ENCODE results near the gene SLC35E2B.
"Not testable (repeated sequence)": the region's sequence is repeated elsewhere in the genome, so short reads cannot be mapped to it uniquely, and the experiment has no call there.

Gene SLC35E2B

GRCh38 chr1:1671365-1672119 lies 21.1 kb downstream of the SLC35E2B start:
- Histone ChIP-seq H3K4me3 (no peak overlapping the region), H3K27ac (no peak overlapping the region), H3K9ac (ENCODE audit: insufficient read length) (no peak overlapping the region), H3K9me3 (ENCODE audit: low read depth, low read length) (no peaks in the 10 kb centered on the region), H3K36me3 (ENCODE audit: insufficient read depth, low read length) (peaks cover 10% of the 10 kb centered on the region; the same call in 1 of the 2 replicates)
- no peak for TF ChIP-seq FOXP2 (optimal IDR thresholded peaks at IDR 0.05; ENCODE audit: control extremely low read depth, extremely low read length, insufficient read depth)
- TF ChIP-seq EZH2 (IDR thresholded peaks at IDR 0.05) = no peak
- no peak for TF ChIP-seq POLR2AphosphoS5 (IDR thresholded peaks at IDR 0.05; ENCODE audit: borderline replicate concordance, low read depth, low read length)
- DNase-seq (ENCODE audit: low read depth, low spot score) = no peak

- no peak for TF ChIP-seq POLR2AphosphoS5 (IDR thresholded peaks at IDR 0.05; ENCODE audit: borderline replicate concordance, low read depth, low read length)
- no peak for TF ChIP-seq EZH2 (IDR thresholded peaks at IDR 0.05)
- TF ChIP-seq FOXP2 (optimal IDR thresholded peaks at IDR 0.05; ENCODE audit: control extremely low read depth, extremely low read length, insufficient read depth) = no peak
- Histone ChIP-seq H3K9ac (ENCODE audit: insufficient read length) (no peak overlapping the region), H3K27ac (no peak overlapping the region), H3K9me3 (ENCODE audit: low read depth, low read length) (no peaks in the 10 kb centered on the region), H3K4me3 (no peak overlapping the region), H3K36me3 (ENCODE audit: insufficient read depth, low read length) (peaks cover 17% of the 10 kb centered on the region; the same call in 1 of the 2 replicates)
- no peak for DNase-seq (ENCODE audit: low read depth, low spot score)
Measured at GRCh38 chr1:1670866-1671265, 21.7 kb downstream of the SLC35E2B start.

- DNase-seq (ENCODE audit: low read depth, low spot score) = no peak
- no peak overlapping the region for H3K4me3 ChIP-seq
- TF ChIP-seq EZH2 (IDR thresholded peaks at IDR 0.05) (no peak), POLR2AphosphoS5 (IDR thresholded peaks at IDR 0.05; ENCODE audit: borderline replicate concordance, low read depth, low read length) (no peak), FOXP2 (optimal IDR thresholded peaks at IDR 0.05; ENCODE audit: control extremely low read depth, extremely low read length, insufficient read depth) (no peak)
- H3K9ac ChIP-seq (ENCODE audit: insufficient read length) = no peak overlapping the region
- no peak overlapping the region for H3K27ac ChIP-seq
- H3K36me3 ChIP-seq (ENCODE audit: insufficient read depth, low read length) = peaks cover 26% of the 10 kb centered on the region; the same call in 1 of the 2 replicates
- H3K9me3 ChIP-seq (ENCODE audit: low read depth, low read length) = no peaks in the 10 kb centered on the region
Measured at GRCh38 chr1:1669468-1670440, 22.8 kb downstream of the SLC35E2B start.

GRCh38 chr1:1666526-1666925 lies 26.1 kb downstream of the SLC35E2B start:
- DNase-seq (ENCODE audit: low read depth, low spot score) = no peak
- Histone ChIP-seq H3K4me3 (no peak overlapping the region), H3K9ac (ENCODE audit: insufficient read length) (no peak overlapping the region), H3K36me3 (ENCODE audit: insufficient read depth, low read length) (peaks cover 25% of the 10 kb centered on the region; the same call in 1 of the 2 replicates), H3K27ac (no peak overlapping the region), H3K9me3 (ENCODE audit: low read depth, low read length) (no peaks in the 10 kb centered on the region)
- no peak for TF ChIP-seq POLR2AphosphoS5 (IDR thresholded peaks at IDR 0.05; ENCODE audit: borderline replicate concordance, low read depth, low read length)
- no peak for TF ChIP-seq FOXP2 (optimal IDR thresholded peaks at IDR 0.05; ENCODE audit: control extremely low read depth, extremely low read length, insufficient read depth)
- no peak for TF ChIP-seq EZH2 (IDR thresholded peaks at IDR 0.05)

GRCh38 chr1:1665815-1666251 lies 26.8 kb downstream of the SLC35E2B start:
- Histone ChIP-seq H3K9ac (ENCODE audit: insufficient read length) (no peak overlapping the region), H3K27ac (no peak overlapping the region), H3K36me3 (ENCODE audit: insufficient read depth, low read length) (peaks cover 20% of the 10 kb centered on the region; the same call in 1 of the 2 replicates), H3K9me3 (ENCODE audit: low read depth, low read length) (no peaks in the 10 kb centered on the region), H3K4me3 (no peak overlapping the region)
- DNase-seq (ENCODE audit: low read depth, low spot score) = no peak
- no peak for TF ChIP-seq EZH2 (IDR thresholded peaks at IDR 0.05)
- TF ChIP-seq POLR2AphosphoS5 (IDR thresholded peaks at IDR 0.05; ENCODE audit: borderline replicate concordance, low read depth, low read length) = no peak
- no peak for TF ChIP-seq FOXP2 (optimal IDR thresholded peaks at IDR 0.05; ENCODE audit: control extremely low read depth, extremely low read length, insufficient read depth)

- Histone ChIP-seq H3K9ac (ENCODE audit: insufficient read length) (no peak overlapping the region), H3K36me3 (ENCODE audit: insufficient read depth, low read length) (peaks cover 20% of the 10 kb centered on the region; the same call in 1 of the 2 replicates), H3K9me3 (ENCODE audit: low read depth, low read length) (no peaks in the 10 kb centered on the region), H3K27ac (no peak overlapping the region), H3K4me3 (no peak overlapping the region)
- TF ChIP-seq POLR2AphosphoS5 (IDR thresholded peaks at IDR 0.05; ENCODE audit: borderline replicate concordance, low read depth, low read length) (no peak), FOXP2 (optimal IDR thresholded peaks at IDR 0.05; ENCODE audit: control extremely low read depth, extremely low read length, insufficient read depth) (no peak), EZH2 (IDR thresholded peaks at IDR 0.05) (no peak)
- no peak for DNase-seq (ENCODE audit: low read depth, low spot score)
Measured at GRCh38 chr1:1664941-1665814, 27.4 kb downstream of the SLC35E2B start.

- not testable (repeated sequence) for H3K9ac ChIP-seq (ENCODE audit: insufficient read length); H3K27ac ChIP-seq; H3K4me3 ChIP-seq; H3K9me3 ChIP-seq (ENCODE audit: low read depth, low read length); DNase-seq (ENCODE audit: low read depth, low spot score)
- peaks cover 16% of the 10 kb centered on the region; the same call in 1 of the 2 replicates for H3K36me3 ChIP-seq (ENCODE audit: insufficient read depth, low read length)
Measured at GRCh38 chr1:1664318-1664717, 28.3 kb downstream of the SLC35E2B start.

GRCh38 chr1:1662830-1663560 lies 29.6 kb downstream of the SLC35E2B start:
- peak overlapping the region; percentile 85 for H3K27ac ChIP-seq
- not testable (repeated sequence) for DNase-seq (ENCODE audit: low read depth, low spot score); H3K9ac ChIP-seq (ENCODE audit: insufficient read length); H3K9me3 ChIP-seq (ENCODE audit: low read depth, low read length)
- peak overlapping the region; percentile 21 for H3K4me3 ChIP-seq
- peaks cover 16% of the 10 kb centered on the region; the same call in 1 of the 2 replicates for H3K36me3 ChIP-seq (ENCODE audit: insufficient read depth, low read length)

- peak overlapping the region; percentile 21 for H3K4me3 ChIP-seq
- not testable (repeated sequence) for H3K9ac ChIP-seq (ENCODE audit: insufficient read length)
Measured at GRCh38 chr1:1662392-1662791, 30.2 kb downstream of the SLC35E2B start.

More at GRCh38 chr1:1662392-1662791, 30.2 kb downstream of the SLC35E2B start:
- H3K9me3 ChIP-seq (ENCODE audit: low read depth, low read length); DNase-seq (ENCODE audit: low read depth, low spot score): not testable (repeated sequence)
- Histone ChIP-seq H3K36me3 (ENCODE audit: insufficient read depth, low read length) (peaks cover 16% of the 10 kb centered on the region; the same call in 1 of the 2 replicates), H3K27ac (peak overlapping the region; percentile 85)

Measured in SK-N-MC (cell line).